ENCODE data around the gene GPR146. TPM values are rescaled to one million over a fixed set of nuclear protein-coding genes. Genes with fewer than 3 reads are reported as not detected.
A peak's percentile ranks its signal among the peaks of the same experiment; 100 is the strongest.

GPR146 gene
- total RNA-seq, 1 experiment from 2014 or later: 22.2 TPM

DNA sequence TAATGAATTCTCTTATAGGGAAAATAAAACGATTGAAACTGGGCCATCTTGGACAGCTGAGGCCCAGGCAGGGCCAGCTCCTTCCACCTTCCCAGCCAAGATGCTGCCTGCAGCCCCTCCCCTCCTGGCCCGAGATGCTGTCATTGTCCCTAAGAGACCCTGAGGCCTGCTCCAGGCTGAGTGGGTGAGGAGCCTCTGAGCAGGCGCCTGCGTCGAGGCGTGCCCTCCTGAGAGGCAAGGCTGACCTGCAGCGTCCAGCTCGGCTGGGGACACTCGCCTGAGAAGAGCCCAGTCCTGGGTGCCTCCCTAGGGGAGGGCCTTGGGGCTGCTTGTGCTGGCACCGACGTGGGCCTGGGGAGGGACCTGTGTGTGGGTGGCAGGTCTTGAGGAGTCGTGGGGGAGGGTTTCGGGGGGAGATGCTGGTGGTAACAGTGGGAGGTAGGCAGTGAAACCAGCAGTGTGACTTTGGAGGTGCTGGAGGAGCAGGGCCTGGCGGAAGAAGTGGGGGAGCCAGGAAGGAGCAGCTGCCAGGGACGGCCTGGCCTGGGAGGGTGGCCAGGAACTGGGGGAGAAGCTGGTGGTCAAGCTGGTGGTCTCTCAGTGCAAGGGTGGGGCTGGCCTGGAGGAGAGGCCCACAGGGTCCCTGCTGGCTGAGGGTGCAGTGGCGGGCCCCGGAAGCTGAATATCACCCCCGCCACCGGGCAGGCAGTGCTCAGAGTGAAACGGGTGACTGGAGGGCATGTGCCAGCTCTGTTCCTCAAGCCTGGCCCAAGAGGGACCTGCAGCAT, 7.9 kb downstream of the GPR146 start:
- in situ Hi-C loops (cut with HindIII; ENCODE audit: low pct_unique_long_range_greater_than_20kb, low sequenced_read_pairs): no loop called here
- DNase-seq (ENCODE audit: low read depth): no peak

DNA sequence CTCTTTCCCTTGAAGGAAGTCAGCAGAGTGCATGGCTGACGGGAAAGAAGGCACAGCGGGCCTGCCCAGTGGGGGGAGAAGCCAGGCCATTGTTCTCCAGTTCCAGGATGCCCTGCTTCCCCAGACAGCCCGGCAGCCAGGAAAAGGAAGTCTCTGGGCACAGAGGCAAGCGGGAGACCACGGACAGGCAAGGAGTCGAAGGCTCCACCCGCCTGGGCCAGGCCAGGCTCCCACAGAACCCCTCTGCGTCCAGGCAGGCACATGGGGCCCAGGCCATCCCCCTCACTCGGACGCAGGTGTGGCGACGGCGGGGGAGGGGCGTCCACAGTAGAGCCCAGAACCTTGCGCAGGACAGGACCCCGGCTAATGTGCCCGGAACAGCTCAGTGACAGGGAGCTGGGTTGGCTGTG, 8.7 kb downstream of the GPR146 start:
- in situ Hi-C loops (cut with HindIII; ENCODE audit: low pct_unique_long_range_greater_than_20kb, low sequenced_read_pairs): no loop called here
- DNase-seq (ENCODE audit: low read depth): no peak

DNA sequence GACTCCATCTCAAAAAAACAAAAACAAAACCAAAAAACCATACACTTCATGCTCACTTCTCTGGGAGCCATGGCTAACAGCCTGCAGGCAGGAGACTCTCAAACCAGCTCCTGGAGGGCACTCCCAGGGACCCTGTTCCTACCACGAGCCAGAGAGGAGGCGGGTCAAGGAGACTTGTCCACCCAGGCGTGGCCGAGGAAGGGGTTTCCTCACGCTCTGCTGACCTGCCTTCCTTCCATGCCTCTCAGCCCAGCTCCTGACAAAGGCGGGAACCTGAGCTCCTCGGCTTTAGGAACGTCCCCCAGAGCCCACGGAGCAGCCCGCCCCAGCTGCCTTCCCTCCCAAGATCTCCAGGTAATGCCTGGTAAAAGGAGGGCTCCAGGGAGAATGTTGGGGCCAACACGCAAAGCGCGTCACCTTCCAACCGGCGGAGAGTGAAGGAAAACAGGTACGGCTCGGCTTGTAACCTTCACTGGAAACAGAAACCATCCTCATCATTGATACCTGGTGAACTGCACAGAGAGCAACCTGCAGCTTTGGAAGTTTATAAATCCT, 9.5 kb downstream of the GPR146 start:
- in situ Hi-C loops (cut with HindIII; ENCODE audit: low pct_unique_long_range_greater_than_20kb, low sequenced_read_pairs): no loop called here
- DNase-seq (ENCODE audit: low read depth): no peak

DNA sequence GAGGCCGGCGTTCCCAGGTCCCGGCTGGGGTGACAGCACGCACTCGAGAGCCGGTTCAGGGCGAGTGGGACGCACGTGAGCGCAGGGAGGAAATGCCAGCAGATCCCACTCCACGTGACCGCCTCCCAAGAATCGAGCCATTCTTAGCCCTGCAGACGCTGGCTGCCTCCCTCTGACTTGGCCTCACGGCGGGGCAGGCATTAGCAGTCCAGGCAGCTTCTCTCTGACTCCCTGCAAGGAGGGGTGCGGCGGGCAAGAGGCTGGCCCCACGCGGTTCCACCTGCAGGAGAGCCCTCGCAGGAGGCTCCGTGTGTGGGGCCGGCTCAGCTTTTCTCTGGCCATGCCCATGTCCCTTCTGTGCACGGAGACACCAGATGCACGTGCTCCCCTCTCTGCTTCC, 10.1 kb downstream of the GPR146 start:
- no peak for DNase-seq (ENCODE audit: low read depth)
- in situ Hi-C loops (cut with HindIII; ENCODE audit: low pct_unique_long_range_greater_than_20kb, low sequenced_read_pairs): no loop called here

DNA sequence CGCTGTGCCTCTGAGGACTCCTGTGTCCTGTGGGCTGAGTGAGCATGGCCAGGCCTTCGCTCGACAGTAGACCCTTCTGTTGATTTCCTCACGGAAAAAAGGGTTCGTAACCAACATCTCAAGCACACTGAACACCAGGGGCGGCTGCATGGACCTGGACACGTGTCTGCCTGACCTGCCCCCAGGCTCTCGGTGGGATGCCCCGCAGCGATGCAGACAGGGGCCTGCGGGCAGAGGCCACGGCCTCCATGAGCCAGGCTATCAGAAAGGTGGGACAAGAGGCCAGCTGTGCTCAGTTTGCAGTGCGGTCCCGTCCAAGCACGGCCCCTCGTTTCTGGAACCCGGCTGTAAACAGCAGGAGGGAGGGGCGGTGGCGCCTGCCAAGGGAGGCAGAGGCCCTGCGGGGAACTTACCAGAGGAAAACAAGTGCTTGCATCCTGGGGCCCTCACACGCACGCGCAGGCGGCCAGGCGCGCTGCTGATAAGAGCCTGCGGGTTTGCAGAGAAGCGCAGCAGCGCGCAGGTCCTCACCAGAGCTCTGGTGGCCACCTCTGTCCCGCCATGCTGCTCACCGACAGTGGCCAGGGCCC, 10.6 kb downstream of the GPR146 start:
- DNase-seq (ENCODE audit: low read depth): no peak
- in situ Hi-C loops (cut with HindIII; ENCODE audit: low pct_unique_long_range_greater_than_20kb, low sequenced_read_pairs): no loop called here

DNA sequence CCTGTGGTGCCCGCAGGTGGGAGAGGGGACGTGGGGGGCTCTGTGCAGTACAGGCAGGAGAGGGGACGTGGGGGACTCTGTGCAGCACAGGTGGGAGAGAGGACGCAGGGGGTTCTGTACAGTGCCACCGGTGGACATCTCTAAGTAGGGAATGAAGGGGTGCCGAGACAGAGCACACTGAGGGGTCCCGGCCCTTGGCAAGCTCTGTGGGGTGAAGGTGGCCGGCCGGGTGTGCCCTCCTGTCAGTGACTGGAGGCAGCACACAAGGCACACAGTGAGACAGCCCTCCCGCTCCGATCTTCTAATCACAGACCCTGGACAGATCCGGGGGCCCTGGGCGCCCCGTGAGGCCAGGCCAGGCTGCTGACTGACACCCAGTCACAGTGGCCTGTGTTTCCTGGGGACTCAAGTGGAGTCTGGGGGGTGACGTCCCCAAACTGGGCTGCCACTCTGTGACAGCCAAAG, 11.2 kb downstream of the GPR146 start:
- no peak for DNase-seq (ENCODE audit: low read depth)

DNA sequence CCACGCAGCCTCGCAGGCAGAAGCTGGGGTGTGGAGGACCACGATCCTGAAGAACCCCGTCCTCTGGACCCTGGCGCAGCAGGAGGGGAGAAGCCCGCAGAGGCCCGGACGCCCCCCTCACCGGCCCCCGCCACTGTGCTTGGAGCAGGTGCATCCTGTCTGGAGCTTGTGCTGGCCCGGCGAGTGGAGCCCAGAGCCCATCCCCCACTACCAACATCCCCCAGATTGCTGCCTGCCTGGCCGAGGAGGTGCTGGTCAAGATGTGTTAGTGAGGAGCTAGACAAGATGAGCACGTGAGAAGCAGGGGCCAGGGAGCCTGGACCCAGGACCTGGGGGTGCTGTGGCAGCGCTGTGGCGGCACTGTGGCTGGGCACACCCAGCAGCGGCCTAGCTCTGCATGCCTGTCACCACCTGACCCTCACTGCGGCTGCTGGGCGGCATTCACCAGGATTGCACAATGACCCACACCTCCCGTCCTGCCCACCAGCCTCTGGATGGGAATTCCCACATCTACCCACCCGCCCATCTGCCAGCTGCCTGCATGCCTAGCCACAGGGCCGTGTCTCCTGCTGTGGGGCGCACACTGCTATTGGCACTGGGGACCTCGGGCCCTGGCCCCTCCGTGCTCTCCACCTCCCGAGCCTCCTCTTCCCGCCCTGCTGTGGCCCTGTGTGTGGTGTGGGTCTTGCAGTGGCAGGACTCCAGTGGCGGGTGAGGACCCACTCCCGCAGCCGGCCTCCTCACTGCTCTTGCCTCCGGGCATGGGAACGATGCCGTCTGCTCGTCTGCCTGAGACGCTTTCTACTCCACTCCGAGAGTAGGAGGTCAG, 11.8 kb downstream of the GPR146 start:
- in situ Hi-C loops (cut with HindIII; ENCODE audit: low pct_unique_long_range_greater_than_20kb, low sequenced_read_pairs): no loop called here
- DNase-seq (ENCODE audit: low read depth): peak; percentile 26

More for the DNA sequence above, 11.2 kb downstream of the GPR146 start:
- in situ Hi-C loops (cut with HindIII; ENCODE audit: low pct_unique_long_range_greater_than_20kb, low sequenced_read_pairs): no loop called here

DNA sequence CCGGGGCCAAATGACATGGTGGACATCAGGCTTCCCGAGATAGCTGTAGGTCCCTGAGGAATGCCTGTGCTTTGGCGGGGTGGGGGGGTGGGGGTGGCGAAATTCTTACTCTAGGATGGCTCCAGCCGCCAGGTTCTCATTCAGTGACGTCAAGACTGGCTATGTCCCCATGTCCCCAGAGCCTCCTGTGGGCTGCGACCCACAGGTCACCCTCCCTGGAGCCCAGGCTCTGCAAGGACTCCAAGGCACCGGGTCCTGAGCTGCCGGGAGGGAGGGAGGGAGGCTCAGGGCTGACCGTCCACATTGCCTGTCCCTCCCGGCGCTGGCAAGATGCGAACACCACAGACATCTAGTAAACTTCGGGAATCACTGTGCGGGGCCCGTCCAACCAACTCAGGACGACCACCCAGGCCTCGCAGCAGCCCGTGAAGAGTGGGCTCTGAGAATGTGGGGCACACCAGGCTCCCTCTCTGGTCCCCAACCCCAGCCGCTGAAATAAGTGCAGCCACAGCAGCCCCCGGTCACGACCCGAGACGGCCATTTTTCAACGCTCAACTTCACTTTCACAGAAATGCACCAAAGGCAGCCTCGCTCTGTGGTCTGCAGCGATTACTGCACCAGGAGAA, 12.6 kb downstream of the GPR146 start:
- in situ Hi-C loops (cut with HindIII; ENCODE audit: low pct_unique_long_range_greater_than_20kb, low sequenced_read_pairs): no loop called here
- no peak for DNase-seq (ENCODE audit: low read depth)

DNA sequence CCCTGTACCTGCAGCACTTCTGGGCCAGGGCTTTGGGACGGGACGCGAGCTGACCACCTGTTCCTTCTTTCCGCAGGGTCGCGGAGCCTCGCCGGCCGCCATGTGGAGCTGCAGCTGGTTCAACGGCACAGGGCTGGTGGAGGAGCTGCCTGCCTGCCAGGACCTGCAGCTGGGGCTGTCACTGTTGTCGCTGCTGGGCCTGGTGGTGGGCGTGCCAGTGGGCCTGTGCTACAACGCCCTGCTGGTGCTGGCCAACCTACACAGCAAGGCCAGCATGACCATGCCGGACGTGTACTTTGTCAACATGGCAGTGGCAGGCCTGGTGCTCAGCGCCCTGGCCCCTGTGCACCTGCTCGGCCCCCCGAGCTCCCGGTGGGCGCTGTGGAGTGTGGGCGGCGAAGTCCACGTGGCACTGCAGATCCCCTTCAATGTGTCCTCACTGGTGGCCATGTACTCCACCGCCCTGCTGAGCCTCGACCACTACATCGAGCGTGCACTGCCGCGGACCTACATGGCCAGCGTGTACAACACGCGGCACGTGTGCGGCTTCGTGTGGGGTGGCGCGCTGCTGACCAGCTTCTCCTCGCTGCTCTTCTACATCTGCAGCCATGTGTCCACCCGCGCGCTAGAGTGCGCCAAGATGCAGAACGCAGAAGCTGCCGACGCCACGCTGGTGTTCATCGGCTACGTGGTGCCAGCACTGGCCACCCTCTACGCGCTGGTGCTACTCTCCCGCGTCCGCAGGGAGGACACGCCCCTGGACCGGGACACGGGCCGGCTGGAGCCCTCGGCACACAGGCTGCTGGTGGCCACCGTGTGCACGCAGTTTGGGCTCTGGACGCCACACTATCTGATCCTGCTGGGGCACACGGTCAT, 13.3 kb downstream of the GPR146 start:
- in situ Hi-C loops (cut with HindIII; ENCODE audit: low pct_unique_long_range_greater_than_20kb, low sequenced_read_pairs): no loop called here

DNA sequence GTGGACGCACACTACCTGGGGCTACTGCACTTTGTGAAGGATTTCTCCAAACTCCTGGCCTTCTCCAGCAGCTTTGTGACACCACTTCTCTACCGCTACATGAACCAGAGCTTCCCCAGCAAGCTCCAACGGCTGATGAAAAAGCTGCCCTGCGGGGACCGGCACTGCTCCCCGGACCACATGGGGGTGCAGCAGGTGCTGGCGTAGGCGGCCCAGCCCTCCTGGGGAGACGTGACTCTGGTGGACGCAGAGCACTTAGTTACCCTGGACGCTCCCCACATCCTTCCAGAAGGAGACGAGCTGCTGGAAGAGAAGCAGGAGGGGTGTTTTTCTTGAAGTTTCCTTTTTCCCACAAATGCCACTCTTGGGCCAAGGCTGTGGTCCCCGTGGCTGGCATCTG, 14.0 kb downstream of the GPR146 start:
- in situ Hi-C loops (cut with HindIII; ENCODE audit: low pct_unique_long_range_greater_than_20kb, low sequenced_read_pairs): no loop called here

More for the DNA sequence above, 13.3 kb downstream of the GPR146 start:
- no peak for DNase-seq (ENCODE audit: low read depth)

DNA sequence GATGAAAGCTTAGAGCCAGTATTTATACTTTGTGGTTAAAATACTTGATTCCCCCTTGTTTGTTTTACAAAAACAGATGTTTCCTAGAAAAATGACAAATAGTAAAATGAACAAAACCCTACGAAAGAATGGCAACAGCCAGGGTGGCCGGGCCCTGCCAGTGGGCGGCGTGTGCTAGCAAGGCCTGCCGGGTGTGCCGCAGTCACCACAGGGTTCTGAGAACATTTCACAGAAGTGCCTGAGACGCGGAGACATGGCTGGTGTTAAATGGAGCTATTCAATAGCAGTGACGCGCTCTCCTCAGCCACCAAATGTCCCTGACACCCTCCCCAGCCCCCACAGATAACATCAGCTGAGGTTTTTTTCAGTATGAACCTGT, 14.5 kb downstream of the GPR146 start:
- in situ Hi-C loops (cut with HindIII; ENCODE audit: low pct_unique_long_range_greater_than_20kb, low sequenced_read_pairs): no loop called here
- DNase-seq (ENCODE audit: low read depth): no peak

More for the DNA sequence above, 14.0 kb downstream of the GPR146 start:
- no peak for DNase-seq (ENCODE audit: low read depth)

DNA sequence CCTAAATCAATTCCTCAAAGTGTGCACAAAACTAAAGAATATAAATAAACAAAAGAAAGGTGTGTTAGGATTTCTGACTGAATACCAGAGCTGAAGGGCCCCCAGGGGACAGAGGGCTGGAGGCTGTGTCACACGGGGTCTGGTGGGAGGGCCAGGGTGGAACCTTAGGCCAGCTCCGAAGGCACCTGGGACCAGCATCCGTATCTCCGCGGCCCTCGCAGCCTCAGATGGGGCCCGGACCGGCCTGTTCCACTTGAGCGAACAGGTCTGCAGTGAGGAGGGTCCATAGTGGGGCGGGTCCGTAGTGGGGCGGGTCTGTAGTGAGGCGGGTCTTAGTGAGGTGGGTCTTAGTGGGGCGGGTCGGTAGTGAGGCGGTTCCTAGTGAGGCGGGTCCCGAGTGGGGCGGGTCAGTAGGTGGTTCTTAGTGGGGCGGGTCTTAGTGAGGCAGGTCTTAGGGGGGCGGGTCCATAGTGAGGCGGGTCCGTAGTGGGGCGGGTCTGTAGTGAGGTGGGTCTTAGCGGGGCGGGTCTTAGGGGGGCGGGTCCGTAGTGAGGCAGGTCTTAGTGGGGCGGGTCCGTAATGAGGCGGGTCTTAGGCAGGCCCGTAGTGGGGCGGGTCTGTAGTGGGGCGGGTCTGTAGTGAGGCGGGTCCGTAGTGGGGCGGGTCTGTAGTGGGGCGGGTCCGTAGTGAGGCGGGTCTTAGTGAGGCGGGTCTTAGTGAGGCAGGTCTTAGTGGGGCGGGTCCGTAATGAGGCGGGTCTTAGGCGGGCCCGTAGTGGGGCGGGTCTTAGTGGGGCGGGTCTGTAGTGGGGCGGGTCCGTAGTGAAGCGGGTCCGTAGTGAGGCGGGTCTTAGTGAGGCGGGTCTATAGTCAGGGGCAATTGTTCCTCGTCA, 15.1 kb downstream of the GPR146 start:
- peak; percentile 24 for DNase-seq (ENCODE audit: low read depth)

DNA sequence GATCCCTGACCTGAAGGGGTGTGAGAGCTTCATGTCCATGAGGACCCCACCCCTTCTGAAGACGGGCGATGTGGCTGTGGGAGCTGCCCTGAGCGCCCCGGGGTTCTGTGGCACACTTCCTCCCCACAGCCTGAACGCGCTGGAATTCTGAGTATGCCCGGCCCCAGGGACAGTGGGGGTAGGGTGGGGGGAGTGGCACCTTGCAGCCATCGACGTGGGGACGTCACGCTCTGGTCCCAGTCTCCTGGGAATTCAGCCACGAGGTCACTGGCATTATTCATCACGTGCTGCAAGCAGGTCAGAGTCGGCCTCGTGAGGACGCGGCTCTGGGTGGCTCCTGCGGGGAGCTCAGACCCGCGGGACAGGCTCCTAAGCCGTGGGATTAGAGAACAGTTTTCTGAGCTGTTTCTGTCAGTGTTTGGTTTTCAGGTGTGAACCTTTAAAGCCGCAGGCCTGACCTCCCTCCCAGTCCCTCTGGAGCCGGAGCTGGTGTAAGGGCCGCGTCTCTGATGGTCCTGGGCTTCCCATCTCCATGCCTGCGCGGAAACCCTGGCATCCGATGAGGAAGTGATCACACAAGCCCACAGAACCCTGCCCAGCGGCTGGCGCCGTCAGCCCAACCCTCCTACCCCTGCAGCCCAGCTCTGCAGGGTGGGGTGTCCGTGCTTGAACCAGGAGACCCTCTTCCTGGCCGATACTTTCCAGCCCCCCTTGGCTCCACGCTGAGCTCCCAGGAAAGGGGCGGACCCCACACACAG, 16.1 kb downstream of the GPR146 start:
- in situ Hi-C loops (cut with HindIII; ENCODE audit: low pct_unique_long_range_greater_than_20kb, low sequenced_read_pairs): no loop called here
- DNase-seq (ENCODE audit: low read depth): no peak

More for the DNA sequence above, 15.1 kb downstream of the GPR146 start:
- in situ Hi-C loops (cut with HindIII; ENCODE audit: low pct_unique_long_range_greater_than_20kb, low sequenced_read_pairs): no loop called here

DNA sequence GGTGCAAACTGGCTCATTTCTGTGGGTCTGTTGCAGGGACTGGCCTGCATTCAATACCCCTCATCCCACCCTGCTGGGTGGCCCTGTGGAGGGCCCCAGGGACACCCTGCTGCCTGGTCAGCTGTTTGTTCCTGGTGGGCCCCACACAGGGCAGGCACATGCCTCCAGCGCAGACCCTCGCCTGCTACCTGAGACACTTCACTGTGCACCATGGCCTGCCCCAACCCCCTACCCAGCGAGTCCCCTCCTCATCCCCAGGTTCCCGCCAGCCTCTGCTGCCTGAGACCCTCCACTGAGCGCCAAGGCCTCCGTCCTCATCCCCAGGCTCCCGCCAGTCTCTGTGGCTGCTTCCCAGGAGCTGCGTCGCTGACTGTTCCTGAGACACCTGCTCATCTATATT, 16.8 kb downstream of the GPR146 start:
- DNase-seq (ENCODE audit: low read depth): no peak
- in situ Hi-C loops (cut with HindIII; ENCODE audit: low pct_unique_long_range_greater_than_20kb, low sequenced_read_pairs): no loop called here

DNA sequence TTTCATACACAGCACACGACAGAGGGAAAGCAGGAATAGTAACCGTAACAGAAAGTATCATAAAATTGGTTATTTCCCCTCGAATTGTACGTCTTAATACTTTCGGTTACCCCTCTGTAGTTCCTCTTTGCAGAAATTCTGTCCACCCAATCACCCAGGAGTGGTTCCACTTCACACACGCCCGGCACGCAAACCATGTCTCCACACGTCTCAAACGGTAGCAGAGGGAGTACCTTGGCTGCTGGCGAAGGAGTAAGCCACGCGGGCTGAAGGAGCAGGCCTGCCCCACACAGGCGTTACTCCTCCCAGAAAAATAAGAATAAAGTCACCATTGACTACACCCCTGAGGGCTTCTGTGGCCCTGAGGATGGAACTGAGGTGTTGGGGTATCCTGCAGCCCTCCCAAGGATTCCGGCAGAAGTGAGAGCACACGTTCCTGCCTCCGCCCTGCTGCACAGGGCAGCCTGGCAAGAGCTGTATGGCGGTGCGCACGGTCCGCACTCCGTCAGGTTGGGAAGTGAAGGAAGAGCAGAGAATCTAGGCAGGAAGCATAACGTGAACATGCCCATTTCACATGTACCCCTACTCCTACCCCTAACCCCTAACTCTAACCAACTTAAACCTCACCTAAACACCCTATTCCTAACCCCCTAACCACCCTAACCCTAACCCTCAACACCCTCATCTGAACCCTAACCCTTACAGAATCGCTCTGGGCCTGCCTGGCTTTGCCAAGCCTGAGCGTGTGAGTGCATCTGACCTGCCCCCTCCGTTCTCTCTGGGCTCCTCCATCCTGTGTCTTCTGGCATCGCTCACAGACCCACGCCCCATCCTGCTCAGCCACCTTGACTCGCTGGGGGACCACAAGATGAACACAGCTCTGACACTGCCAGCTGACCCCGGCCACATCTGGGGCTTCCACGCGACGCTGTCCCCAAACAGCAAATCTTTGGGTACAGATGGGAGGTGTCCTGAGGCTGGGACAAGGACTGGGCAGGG, 18.2 kb downstream of the GPR146 start:
- DNase-seq (ENCODE audit: low read depth): no peak
- in situ Hi-C loops (cut with HindIII; ENCODE audit: low pct_unique_long_range_greater_than_20kb, low sequenced_read_pairs): no loop called here

Measured in Caki2 (cell line).